Nephron (organoid): ENCODE measurements around the gene DIAPH2.

ENCODE experiments used
- H3K27ac Mint-ChIP-seq, 3 experiments: 2 replicates each; pipeline ENCODE4 v1.8.0; 2020; ENCODE audit warnings: mixed read lengths in 3 of 3, mild to moderate bottlenecking in 2 of 3, moderate library complexity in 1 of 3
- H3K27me3 Mint-ChIP-seq: 2 replicates; pipeline ENCODE4 v1.8.0; 2021; ENCODE audit warnings: low read depth, mild to moderate bottlenecking, moderate library complexity, mixed read lengths
- H3K36me3 Mint-ChIP-seq: 2 replicates; pipeline ENCODE4 v1.8.0; 2020; ENCODE audit warnings: low read depth, mixed read lengths
- H3K4me1 Mint-ChIP-seq: 2 replicates; pipeline ENCODE4 v1.8.0; 2020; ENCODE audit warnings: mixed read lengths
- H3K4me3 Mint-ChIP-seq, 3 experiments: 2 replicates each; pipeline ENCODE4 v1.8.0; 2020; ENCODE audit warnings: mild to moderate bottlenecking in 3 of 3, mixed read lengths in 3 of 3, moderate library complexity in 2 of 3
- H3K9me3 Mint-ChIP-seq: 2 replicates; pipeline ENCODE4 v1.8.0; 2020; ENCODE audit warnings: mixed read lengths
- CTCF ChIP-seq, 3 experiments: fragments of 200-600 bp; sonication (generic); IDR thresholded peaks; one replicate each; pipeline ENCODE4 v1.5.0; 2021; ENCODE audit warnings: antibody characterized with exemption in 3 of 3; ENCODE audit not compliant: unreplicated experiment in 3 of 3

Gene DIAPH2

GRCh38 chrX:97556359-97556758 lies 871.7 kb downstream of the DIAPH2 start:
- no peaks in the 10 kb centered on the region for H3K27me3 Mint-ChIP-seq

GRCh38 chrX:97563531-97564133 lies 879.0 kb downstream of the DIAPH2 start:
- Mint-ChIP-seq H3K4me3 (peak overlapping the region in 2 of 3 experiments; percentile 60 to 64), H3K27ac (peak overlapping the region; percentile 21 to 93 (median 89)), H3K4me1 (peaks cover 8% of the 10 kb centered on the region), H3K27me3 (no peaks in the 10 kb centered on the region), H3K9me3 (no peaks in the 10 kb centered on the region), H3K36me3 (no peaks in the 10 kb centered on the region)
- TF ChIP-seq CTCF (IDR thresholded peaks at IDR 0.05; ENCODE audit: unreplicated experiment in 3 of 3): no peak

More at GRCh38 chrX:97556359-97556758, 871.7 kb downstream of the DIAPH2 start:
- H3K4me1 Mint-ChIP-seq: no peaks in the 10 kb centered on the region
- TF ChIP-seq CTCF (IDR thresholded peaks at IDR 0.05; ENCODE audit: unreplicated experiment in 3 of 3): no peak
- no peak overlapping the region for H3K27ac Mint-ChIP-seq
- no peaks in the 10 kb centered on the region for H3K36me3 Mint-ChIP-seq
- H3K4me3 Mint-ChIP-seq: no peak overlapping the region
- H3K9me3 Mint-ChIP-seq: no peaks in the 10 kb centered on the region

GRCh38 chrX:97564496-97564895 lies 879.9 kb downstream of the DIAPH2 start:
- Mint-ChIP-seq H3K9me3 (no peaks in the 10 kb centered on the region), H3K36me3 (no peaks in the 10 kb centered on the region), H3K27ac (peak overlapping the region in 1 of 3 experiments; percentile 89), H3K4me3 (no peak overlapping the region), H3K27me3 (no peaks in the 10 kb centered on the region), H3K4me1 (peaks cover 8% of the 10 kb centered on the region)
- TF ChIP-seq CTCF (IDR thresholded peaks at IDR 0.05; ENCODE audit: unreplicated experiment in 3 of 3): no peak

- H3K27me3 Mint-ChIP-seq: no peaks in the 10 kb centered on the region
- H3K27ac Mint-ChIP-seq: no peak overlapping the region
- no peak for TF ChIP-seq CTCF (IDR thresholded peaks at IDR 0.05; ENCODE audit: unreplicated experiment in 3 of 3)
- H3K9me3 Mint-ChIP-seq: peaks cover 8% of the 10 kb centered on the region
- H3K36me3 Mint-ChIP-seq: no peaks in the 10 kb centered on the region
- H3K4me1 Mint-ChIP-seq: no peaks in the 10 kb centered on the region
- H3K4me3 Mint-ChIP-seq: no peak overlapping the region
Observed at GRCh38 chrX:97587171-97587570, 902.5 kb downstream of the DIAPH2 start.

- peaks cover 5% of the 10 kb centered on the region for H3K4me1 Mint-ChIP-seq
- H3K27ac Mint-ChIP-seq: no peak overlapping the region
- H3K9me3 Mint-ChIP-seq: no peaks in the 10 kb centered on the region
- no peak for TF ChIP-seq CTCF (IDR thresholded peaks at IDR 0.05; ENCODE audit: unreplicated experiment in 3 of 3)
- H3K36me3 Mint-ChIP-seq: no peaks in the 10 kb centered on the region
- no peak overlapping the region for H3K4me3 Mint-ChIP-seq
- H3K27me3 Mint-ChIP-seq: no peaks in the 10 kb centered on the region
Observed at GRCh38 chrX:97594646-97595224, 910.1 kb downstream of the DIAPH2 start.

GRCh38 chrX:97597954-97598353 lies 913.3 kb downstream of the DIAPH2 start:
- Mint-ChIP-seq H3K4me1 (peaks cover 10% of the 10 kb centered on the region), H3K9me3 (no peaks in the 10 kb centered on the region), H3K4me3 (no peak overlapping the region), H3K27ac (peak overlapping the region in 1 of 3 experiments; percentile 37), H3K27me3 (no peaks in the 10 kb centered on the region), H3K36me3 (no peaks in the 10 kb centered on the region)
- TF ChIP-seq CTCF (IDR thresholded peaks at IDR 0.05; ENCODE audit: unreplicated experiment in 3 of 3): no peak
